GM08714 (cell line): ENCODE data around the gene CIDEB.

Experiments
- H3K4me3 ChIP-seq: fragments of 200-500 bp; sonication (Bioruptor generic); 2 replicates; pipeline ENCODE4 v1.5.1; 2014; ENCODE audit warnings: mild to moderate bottlenecking, low read length, inconsistent platforms
- ZNF274 ChIP-seq: IDR thresholded peaks from 2 replicates; pipeline ENCODE4 v1.6.1; 2012; ENCODE audit warnings: mild to moderate bottlenecking, low read depth, low read length

Gene CIDEB

DNA sequence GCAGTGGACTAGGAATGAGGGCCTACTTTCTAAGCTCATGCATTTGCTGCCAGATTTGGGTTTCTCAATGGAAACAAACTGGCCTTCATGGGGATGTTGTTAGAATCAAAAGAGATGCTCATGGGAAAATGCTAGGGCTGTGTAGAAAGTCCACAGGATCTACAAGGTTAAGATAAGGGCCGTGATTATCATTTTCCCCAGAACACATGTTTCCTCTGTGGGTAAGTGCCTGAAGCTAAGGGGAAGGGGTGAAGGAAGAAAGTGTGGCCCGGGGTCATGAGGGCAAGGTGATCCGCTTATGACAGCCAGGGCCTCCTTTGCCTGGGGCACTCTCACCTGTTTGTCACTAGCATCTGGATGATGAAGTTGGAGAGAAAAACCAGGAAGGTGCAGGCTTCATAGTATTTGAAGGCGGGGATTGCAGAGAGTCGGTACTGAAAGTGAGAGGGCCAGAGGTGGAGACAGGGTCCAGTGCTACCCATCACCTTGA is 17.3 kb upstream of the CIDEB start:
- TF ChIP-seq ZNF274: no peak
- H3K4me3 ChIP-seq: no peak overlapping the region

DNA sequence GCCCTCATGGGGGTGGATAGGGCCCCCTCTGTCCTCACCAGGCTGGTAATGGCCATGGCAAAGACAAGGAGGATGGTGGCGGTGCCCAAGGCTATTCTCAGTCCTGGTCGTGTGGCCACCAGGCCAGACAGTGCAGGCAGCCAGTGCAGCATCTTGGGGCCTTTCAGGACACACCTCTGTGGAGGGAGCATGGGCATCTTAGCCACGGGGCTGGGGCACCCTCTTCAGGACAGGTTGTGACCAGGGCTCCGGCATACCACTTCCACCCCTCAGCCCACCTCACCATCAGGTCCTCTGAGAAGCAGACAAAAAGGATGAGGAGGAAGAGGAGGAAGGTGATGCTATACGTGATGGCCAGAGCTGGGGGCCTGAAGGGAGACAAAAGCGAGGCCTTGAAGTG is 16.2 kb upstream of the CIDEB start:
- no peak for TF ChIP-seq ZNF274
- H3K4me3 ChIP-seq: no peak overlapping the region

DNA sequence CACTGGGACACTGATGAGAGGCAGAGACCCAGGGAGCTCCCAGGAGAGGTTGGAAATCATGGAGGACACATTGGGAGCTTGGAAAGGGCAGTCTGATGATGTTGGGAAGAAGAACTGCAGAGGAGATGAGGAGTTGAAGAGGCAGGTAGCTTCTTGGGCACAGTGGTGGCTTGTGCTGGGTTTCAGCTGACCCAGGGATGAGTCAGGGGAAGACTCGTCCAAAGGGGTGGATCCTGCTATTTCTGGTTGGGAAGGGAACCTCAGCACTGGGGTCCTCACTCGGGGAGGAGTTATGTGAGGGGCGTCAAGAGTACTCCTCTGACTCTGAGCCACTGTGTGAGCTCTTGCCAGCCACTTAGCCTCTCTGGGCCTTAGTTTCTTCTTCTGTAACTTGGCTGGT is 15.6 kb upstream of the CIDEB start:
- TF ChIP-seq ZNF274: no peak
- H3K4me3 ChIP-seq: no peak overlapping the region

DNA sequence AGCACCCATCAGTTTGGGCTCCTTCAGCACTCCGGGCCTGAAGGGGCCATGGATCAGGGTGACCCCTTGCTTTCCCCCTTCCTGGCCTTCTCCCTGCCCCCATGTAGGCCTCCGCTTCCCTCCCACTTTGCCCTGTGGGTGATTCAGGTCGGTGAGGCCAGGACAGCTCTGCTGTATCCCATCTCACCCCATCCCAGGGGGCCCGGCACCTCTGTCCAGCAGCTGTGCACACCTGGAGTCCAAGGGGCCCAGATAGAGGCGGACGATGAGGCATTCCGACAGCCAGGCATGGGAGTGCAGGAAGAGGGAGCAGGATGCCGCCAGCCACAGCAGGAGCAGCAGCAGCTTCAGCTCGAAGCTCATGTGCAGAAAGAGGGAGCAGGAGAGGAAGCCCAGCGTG is 14.9 kb upstream of the CIDEB start:
- H3K4me3 ChIP-seq: no peak overlapping the region
- TF ChIP-seq ZNF274: no peak

DNA sequence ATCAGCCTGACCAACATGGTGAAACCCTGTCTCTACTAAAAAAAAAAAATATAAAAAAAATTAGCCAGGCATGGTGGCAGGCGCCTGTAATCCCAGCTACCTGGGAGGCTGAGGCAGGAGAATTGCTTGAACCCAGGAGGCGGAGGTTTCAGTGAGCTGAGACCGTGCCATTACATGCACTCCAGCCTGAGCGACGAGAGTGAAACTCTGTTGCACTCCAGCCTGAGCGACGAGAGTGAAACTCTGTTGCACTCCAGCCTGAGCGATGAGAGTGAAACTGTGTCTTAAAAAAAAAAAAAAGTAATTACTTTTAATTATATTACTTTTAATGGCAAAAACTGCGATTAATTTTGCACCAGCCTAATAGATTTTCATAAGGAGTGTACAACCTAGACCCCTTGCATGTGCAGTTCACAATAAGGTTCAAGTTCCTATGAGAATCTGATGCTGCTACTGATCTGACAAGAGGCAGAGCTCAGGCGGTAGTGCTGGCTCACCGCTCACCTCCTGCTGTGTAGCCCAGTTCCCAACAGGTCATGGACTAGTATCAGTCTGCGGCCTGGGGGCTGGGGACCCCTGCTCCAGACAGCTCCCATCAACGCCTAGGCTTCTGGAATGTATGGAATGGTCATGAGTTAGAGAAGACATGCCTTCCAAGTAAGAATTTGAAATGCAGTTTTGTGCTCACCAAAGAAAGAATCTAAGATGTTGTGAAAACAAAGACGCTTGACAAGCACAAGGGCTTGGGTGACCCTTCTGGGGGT is 13.6 kb upstream of the CIDEB start:
- TF ChIP-seq ZNF274: no peak
- H3K4me3 ChIP-seq: no peak overlapping the region

DNA sequence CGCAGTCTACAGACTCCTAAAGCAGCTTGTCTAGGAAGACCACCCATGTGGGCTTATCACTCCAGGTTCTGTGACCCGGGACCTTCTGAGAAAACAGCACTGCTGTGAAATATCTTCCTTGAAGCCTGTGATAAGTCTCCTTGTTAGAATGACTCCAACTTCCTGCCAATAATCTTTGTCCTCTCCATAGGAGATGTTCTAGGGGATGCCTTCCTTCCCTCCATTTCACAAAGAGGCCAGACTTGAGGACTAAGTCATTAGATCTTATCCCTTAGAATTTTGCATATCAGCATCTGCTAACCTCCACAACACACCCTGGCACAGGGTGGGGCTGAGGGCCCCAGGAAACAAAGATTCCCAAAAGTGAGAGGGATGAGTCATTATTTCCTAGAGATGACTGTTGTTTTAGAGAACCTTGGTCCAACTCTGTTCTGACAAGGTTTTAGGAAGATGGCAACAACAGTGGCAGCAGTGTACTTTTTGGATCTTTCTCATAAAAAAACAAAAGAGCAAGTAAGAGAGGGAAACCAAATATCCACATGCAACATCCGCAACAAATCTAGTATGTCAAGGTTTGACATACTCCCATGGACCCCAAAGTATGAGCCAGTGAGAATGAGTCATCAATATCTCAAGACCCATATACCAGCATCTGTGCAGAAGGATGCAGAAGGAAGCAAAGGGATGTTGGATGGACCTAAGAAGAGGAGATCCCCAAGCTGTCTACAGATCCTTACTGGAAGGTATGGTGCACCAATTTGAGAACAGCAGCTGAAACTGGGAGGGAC is 9.6 kb upstream of the CIDEB start:
- no peak for TF ChIP-seq ZNF274
- no peak overlapping the region for H3K4me3 ChIP-seq

DNA sequence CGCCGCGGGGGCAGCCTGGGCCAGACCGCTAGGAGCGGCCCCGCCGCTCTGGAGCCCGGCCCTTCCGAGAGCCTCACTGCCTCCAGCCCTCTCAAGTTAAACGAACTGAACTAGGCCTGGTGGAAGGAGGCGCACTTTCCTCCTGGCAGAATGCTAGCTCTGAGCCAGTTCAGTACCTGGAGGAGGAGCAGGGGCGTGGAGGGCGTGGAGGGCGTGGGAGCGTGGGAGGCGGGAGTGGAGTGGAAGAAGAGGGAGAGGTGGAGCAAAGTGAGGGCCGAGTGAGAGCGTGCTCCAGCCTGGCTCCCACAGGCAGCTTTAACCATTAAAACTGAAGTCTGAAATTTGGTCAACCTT is 8.8 kb upstream of the CIDEB start:
- no peak overlapping the region for H3K4me3 ChIP-seq
- no peak for TF ChIP-seq ZNF274

DNA sequence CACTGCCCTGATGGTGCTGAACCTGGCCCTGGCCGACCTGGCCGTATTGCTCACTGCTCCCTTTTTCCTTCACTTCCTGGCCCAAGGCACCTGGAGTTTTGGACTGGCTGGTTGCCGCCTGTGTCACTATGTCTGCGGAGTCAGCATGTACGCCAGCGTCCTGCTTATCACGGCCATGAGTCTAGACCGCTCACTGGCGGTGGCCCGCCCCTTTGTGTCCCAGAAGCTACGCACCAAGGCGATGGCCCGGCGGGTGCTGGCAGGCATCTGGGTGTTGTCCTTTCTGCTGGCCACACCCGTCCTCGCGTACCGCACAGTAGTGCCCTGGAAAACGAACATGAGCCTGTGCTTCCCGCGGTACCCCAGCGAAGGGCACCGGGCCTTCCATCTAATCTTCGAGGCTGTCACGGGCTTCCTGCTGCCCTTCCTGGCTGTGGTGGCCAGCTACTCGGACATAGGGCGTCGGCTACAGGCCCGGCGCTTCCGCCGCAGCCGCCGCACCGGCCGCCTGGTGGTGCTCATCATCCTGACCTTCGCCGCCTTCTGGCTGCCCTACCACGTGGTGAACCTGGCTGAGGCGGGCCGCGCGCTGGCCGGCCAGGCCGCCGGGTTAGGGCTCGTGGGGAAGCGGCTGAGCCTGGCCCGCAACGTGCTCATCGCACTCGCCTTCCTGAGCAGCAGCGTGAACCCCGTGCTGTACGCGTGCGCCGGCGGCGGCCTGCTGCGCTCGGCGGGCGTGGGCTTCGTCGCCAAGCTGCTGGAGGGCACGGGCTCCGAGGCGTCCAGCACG is 8.2 kb upstream of the CIDEB start:
- no peak overlapping the region for H3K4me3 ChIP-seq
- TF ChIP-seq ZNF274: no peak

DNA sequence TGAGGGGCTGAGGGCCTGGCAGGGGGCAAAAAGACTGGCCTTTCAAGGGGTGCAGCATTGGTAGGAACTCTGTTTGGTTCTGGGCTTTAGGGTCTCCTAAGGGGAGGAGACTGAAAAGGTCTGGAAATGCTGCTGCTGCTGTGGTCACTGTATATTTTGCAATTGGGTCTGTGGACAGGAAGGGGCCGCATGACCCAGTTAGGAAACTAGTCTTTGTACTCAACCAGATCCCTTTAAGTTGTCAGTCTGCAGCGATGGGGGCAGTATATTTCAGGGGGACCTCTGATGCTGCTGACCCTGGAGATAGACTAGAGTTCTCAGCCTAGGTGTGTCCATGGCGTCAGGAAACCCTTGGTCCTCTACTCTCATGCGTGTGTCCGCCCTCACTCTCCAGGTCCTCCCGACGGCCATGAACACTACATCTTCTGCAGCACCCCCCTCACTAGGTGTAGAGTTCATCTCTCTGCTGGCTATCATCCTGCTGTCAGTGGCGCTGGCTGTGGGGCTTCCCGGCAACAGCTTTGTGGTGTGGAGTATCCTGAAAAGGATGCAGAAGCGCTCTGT is 7.5 kb upstream of the CIDEB start:
- no peak for TF ChIP-seq ZNF274
- H3K4me3 ChIP-seq: no peak overlapping the region

DNA sequence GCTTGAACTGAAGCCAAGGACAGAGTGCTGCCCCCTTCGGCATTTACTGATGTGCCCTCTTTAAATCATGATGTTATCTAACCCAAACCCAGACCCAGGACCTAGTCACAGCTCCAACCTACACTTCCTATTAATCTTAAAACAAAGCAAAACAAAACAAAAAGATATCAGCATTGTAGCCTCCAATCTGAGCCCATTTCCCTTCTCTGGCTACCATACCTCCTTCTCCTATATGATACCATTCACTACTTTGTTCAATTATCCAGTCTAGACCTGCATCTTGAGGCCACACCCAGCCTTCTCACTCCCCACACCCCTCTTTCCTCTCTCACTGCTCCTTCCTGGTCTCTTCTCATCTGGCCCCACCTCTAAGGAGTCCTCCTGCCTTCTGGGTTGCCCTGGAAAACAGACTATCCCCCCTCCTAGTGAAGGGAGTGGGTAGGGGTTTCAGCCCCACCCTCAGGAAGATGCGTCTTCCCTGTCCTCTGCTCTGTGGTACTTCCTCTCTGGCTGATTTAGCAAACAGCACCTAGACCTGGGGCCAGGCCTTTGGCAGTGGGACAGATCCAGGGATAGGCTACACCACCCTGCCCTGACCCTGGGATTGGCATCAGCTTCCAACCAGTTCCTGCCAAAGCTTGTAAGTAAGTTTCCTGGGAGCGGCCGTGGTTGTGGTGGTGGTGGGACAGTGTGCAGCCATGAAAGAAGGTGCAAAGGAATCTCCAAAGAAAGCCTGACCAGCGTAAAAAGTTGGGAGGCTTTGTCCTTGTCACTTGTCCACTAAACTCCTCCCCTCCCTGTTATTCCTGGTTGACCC is 6.8 kb upstream of the CIDEB start:
- no peak for TF ChIP-seq ZNF274
- no peak overlapping the region for H3K4me3 ChIP-seq

DNA sequence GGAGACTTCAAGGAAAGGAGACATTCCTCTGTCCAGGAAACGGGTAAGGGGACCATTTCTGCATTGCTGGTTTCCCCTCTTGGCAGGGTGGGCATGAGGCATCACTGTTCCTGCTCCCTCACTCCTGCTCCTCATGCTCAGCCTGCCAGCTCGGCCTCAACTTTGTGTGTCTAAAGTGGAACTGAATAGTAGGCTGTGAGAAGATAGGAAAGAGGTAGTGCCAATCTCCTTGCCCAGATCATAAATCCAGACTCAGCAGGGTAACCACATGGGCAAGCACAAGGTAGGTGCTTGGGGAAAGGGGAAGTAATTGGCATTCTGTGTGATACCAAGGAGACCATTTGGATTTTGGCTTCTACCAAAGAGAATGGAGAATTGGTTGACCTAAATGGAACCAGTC is 6.1 kb upstream of the CIDEB start:
- TF ChIP-seq ZNF274: no peak
- no peak overlapping the region; the same call in 1 of the 2 replicates for H3K4me3 ChIP-seq

DNA sequence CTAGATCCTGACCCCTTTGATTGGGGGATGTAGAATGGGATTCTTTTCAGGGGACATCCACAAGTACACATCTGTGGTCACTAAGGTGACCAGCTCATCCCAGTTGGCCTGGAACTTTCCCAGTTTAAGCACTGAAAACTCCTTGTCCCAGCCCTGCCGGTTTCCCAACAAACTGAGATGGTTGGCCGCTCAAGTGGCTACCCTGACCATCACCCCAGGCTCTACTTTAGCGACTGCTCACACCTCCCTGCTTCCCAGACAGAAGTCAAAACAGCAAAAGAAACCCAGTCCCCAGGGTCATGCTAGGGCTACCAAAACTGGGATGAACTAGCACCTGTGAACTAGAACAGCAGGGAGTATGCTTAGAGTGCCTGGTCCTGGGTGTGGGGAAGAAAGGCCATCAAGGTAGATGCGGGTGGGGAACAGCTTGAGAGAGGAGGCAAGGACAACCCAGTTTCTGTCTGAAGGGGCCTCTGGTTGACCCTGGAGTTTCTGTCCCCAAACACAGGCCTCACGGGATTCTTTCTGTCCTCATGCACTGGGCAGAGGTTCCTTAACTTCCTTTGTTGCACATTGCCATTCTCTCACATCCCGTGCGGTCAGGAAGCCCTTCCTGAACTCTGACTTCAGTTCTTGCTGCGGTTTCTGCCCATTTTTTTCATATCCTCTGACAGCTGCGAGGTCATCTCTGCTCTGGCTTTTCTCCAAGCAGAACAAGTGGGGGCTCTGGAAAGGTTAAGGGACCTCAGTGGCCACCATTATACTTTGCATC is 5.1 kb upstream of the CIDEB start:
- peak overlapping the region; percentile 51; the same call in 1 of the 2 replicates for H3K4me3 ChIP-seq
- TF ChIP-seq ZNF274: no peak
